Stimulated activated CD8-positive, alpha-beta memory T cell treated with anti-CD3 and anti-CD28 coated beads, Interleukin-2, amount 100 ng/mL, for 1 hour (primary cell): ENCODE results near the gene FLVCR2.
A peak's percentile ranks its signal among the peaks of the same experiment; 100 is the strongest.

ENCODE experiments used
- DNase-seq, 2 donors: peaks; one replicate each; pipeline ENCODE4 v3.0.0-alpha.2; 2020; ENCODE audit warnings: low read depth in 2 of 2

Gene FLVCR2

GRCh38 chr14:75554482-75554881 lies 23.9 kb upstream of the FLVCR2 start:
- no peak for DNase-seq

GRCh38 chr14:75558440-75558839 lies 20.0 kb upstream of the FLVCR2 start:
- DNase-seq = no peak

- DNase-seq = no peak
Measured at GRCh38 chr14:75559045-75559444, 19.4 kb upstream of the FLVCR2 start.

GRCh38 chr14:75559451-75560222 lies 18.8 kb upstream of the FLVCR2 start:
- DNase-seq = no peak

- DNase-seq = no peak
Measured at GRCh38 chr14:75561013-75561432, 17.4 kb upstream of the FLVCR2 start.

- no peak for DNase-seq
Measured at GRCh38 chr14:75562089-75562488, 16.3 kb upstream of the FLVCR2 start.

DNA sequence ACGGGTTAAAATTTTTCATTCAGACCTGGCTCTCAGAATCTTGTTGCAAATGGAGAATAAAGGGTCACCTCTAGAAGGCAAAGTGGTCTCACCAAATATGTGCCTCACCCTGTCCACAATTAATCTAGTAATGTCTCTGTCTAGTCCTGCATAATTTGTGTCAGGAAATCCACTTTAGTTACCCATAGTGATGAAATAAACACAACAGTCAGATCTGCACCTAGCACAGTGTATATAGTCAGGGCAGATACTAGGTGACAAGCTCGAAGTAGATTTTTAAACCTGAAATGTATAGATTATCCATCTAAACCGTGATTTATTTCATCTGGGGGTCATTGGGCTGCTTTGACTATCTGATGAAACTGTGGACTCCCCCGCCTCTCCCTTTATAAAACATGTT lies 15.9 kb upstream of the FLVCR2 start:
- no peak for DNase-seq

DNA sequence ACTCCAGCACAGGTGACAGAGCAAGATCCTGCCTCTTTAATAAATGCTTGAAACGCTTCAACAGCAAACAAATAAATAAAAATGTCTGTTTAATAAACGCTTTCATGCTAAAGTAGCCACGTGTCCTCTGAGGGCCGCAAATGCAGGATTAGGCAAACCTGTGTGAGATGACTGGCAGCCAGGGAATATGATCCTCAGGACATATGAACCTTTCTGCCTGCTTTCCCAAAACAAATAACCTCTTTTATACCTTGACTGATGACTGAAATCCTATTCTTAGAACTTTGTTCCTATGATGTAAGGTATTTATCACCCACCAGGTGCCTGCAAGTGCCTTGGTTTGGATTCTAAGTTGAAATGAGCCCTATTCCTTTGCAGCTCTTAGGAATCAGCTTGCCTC lies 14.5 kb upstream of the FLVCR2 start:
- no peak for DNase-seq

DNA sequence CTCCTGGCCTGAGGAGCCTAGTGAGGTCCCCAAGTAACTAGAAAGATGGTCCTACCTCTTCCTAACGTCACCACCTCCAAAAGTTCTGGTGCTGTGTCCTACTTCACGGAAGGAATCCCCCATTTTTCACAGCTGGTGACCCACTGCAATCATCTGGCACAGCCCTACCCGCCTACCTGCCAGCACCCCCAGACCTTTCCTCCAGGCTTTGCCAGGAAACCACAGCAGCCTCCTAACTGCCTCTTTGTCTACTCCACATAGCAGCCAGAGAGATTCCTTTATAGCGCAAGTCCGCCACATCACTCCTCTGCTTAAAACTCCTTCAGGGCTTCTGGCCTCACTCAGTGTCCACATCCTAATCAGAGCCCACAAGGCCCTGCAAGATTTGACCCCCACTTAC lies 13.4 kb upstream of the FLVCR2 start:
- no peak for DNase-seq

DNA sequence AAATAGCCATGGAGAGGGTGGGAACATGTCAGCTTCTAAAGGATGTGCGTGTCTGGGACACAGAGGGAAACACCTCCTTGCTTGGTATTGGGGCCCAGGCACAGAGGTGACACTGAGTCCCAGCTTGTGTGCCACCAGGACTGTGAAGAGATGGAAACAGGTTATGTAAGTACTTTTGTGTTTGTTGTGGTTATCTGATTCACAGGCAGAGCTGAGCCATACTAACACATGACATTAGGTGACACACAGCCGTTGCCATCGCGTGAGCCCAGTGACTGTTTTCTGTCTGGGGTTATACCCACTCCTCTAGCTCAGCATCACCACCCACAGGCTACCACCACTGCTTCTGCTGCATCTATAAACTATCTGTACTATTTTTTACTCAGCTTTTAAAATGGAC lies 12.1 kb upstream of the FLVCR2 start:
- DNase-seq = no peak

GRCh38 chr14:75566752-75567151 lies 11.7 kb upstream of the FLVCR2 start:
- DNase-seq = no peak

DNA sequence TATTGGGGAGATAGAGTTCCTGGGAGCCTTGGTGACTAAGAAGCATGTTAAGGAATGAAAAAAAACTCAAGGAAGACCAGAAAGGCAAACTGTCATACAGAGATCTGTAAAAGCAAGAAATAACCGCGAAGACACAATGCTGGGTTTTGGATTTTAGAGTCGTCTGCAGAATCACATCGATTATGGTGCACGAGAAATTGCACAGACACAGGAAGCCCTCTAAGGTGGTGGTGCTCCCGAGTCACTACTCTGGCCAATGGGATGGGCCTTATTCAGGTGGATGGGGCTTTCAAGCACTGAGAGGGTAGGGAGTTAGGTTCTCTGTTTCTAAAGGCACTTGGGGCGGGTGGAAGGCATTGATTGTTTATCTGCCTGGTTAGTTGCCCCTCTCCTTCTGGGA lies 10.3 kb upstream of the FLVCR2 start:
- DNase-seq = no peak

DNA sequence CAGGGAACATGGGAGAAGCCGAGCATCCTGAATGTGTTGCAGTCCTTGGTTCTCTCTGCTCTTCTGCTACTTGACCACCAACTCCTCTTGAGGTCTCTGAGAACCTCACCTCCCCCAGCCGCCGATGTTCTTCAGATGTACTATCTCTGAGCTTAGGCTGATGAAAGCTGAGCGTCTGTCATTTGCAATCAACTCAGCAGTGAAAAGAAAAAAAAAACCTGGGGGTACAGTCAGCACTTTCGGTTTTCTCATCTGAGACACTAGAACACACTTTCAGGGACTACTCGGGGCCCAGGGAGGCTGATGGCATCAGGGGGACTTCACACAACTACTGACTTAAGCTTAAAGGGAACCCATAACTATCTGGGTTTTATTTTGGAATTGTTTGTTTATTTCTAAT lies 9.6 kb upstream of the FLVCR2 start:
- no peak for DNase-seq

- no peak for DNase-seq
Measured at GRCh38 chr14:75570797-75571196, 7.6 kb upstream of the FLVCR2 start.

DNA sequence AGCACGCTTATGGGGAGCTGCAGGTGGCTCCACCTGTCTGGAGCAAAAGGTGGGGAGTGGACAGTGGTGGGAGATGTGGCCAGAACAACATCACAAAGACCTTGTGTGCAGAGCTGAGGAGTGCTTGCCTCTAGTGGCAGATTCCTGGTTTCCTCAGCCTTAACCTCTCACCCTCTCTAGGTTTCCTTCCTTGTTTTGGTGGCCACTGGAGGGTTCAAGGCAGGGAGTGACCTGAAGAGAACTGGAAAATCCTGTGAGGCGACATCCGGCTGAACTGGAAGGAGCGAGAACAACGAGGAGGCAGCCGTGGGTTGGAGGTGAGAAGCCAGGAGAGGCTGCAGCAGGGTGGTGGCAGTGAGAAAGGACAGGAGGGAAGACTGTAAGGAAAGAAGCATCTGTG lies 6.3 kb upstream of the FLVCR2 start:
- DNase-seq = no peak

GRCh38 chr14:75577090-75577489 lies 1.3 kb upstream of the FLVCR2 start:
- no peak for DNase-seq

- DNase-seq = peak; percentile 41 to 42
Measured at GRCh38 chr14:75577729-75578101, 705 bp upstream of the FLVCR2 start.

GRCh38 chr14:75578786-75579337 lies 442 bp downstream of the FLVCR2 start:
- DNase-seq = no peak

- DNase-seq = no peak
Measured at GRCh38 chr14:75579338-75579864, 981 bp downstream of the FLVCR2 start.

GRCh38 chr14:75579882-75580281 lies 1.5 kb downstream of the FLVCR2 start:
- DNase-seq = no peak

DNA sequence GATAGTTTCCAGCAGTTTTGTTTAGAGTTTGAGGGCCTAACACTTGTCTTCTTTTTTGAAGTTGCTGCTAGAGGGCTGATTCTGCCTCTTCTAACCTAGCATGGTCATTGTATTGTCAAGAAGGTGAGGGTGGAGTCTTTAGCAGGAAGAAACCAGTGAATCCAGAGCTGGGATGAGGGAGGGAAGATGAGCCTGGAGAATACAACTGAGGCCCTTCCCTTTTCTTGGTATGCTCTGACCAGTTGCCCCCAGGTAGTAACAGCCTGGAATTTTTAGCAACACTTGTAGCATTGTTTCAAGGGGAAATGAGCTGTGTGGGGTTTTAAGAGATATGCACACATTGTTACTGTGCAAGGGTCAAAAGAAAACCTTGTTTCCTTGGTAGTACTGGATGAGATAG lies 9.0 kb downstream of the FLVCR2 start:
- DNase-seq = no peak

- no peak for DNase-seq
Measured at GRCh38 chr14:75589931-75590330, 11.5 kb downstream of the FLVCR2 start.

- DNase-seq = no peak
Measured at GRCh38 chr14:75591331-75591946, 13.0 kb downstream of the FLVCR2 start.
